Stimulated activated CD8-positive, alpha-beta memory T cell treated with anti-CD3 and anti-CD28 coated beads, Interleukin-12 subunit alpha, Interleukin-12 subunit beta, amount 100 ng/mL, for 1 hour (primary cell): ENCODE data around the gene TLL2.

Experiments
- DNase-seq: peaks from one replicate; pipeline ENCODE4 v3.0.0-alpha.2; 2020; ENCODE audit warnings: low read depth

The TLL2 gene

DNA sequence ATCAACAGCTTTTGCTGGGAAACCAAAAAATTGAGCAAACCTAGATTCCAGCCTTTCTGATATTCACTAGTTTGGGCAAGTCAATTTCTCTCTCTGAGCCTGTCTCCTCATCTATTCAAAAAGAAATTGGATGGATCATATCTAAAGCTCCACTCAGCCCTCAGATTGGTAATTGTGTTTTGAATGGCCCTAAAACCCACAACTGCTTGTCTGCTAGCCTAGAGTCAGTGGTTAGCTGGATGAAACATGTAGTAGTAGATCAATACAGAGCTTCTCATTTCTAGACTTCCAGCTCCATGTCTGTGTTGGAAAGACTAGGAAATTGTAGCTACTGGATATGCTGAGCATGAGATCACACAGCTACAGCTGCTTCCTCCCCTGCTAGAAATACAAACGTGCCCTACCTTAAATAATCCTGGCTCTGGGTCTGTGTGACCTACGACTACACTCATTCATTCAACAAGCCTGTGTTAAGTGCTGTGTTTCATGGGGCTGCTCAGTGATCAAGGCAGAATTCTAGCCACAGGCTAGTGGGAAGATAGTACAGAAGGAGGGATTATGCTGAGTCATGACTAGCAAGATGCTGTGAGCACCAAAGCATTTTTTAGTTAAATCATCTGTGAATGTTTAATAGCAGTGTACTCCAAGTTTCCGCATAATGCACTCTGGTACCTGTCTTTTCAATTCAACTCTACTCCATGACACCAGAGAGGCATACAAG lies 193.8 kb downstream of the TLL2 start:
- no peak for DNase-seq

- DNase-seq, result no peak
Measured at GRCh38 chr10:96317067-96317833, 196.5 kb downstream of the TLL2 start.
